OCI-LY1 (cell line): ENCODE results near the gene ARHGEF40.

Experiments
- CTCF ChIP-seq: fragments of 200-600 bp; sonication (generic), shearing (Covaris generic); IDR thresholded peaks from 2 replicates; pipeline ENCODE4 v1.5.1; 2017; ENCODE audit warnings: mild to moderate bottlenecking, antibody characterized with exemption, low read length, moderate library complexity, mixed read lengths
- EZH2 ChIP-seq: fragments of 200-600 bp; sonication (generic), shearing (Covaris generic); IDR thresholded peaks from 2 replicates; pipeline ENCODE4 v1.8.0; 2017; ENCODE audit warnings: borderline replicate concordance, mixed run types, mild to moderate bottlenecking, antibody characterized with exemption, low read length, moderate library complexity, mixed read lengths

- TF ChIP-seq CTCF (no peak), EZH2 (no peak)
Measured at GRCh38 chr14:21123429-21123828, 53.3 kb downstream of the ARHGEF40 start.
